Ishikawa (cell line): ENCODE data around the gene RNFT2.

Source experiments
- CEBPB ChIP-seq: IDR thresholded peaks from 2 replicates; pipeline ENCODE4 v1.6.1; 2012
- CREB1 ChIP-seq: IDR thresholded peaks from 2 replicates; pipeline ENCODE4 v1.6.1; 2012; ENCODE audit warnings: low read depth
- EGR1 ChIP-seq: IDR thresholded peaks from 2 replicates; pipeline ENCODE4 v1.6.1; 2012
- EP300 ChIP-seq: IDR thresholded peaks from 2 replicates; pipeline ENCODE4 v1.6.1; 2012; ENCODE audit warnings: borderline replicate concordance
- FOXM1 ChIP-seq: IDR thresholded peaks from 2 replicates; pipeline ENCODE4 v1.6.1; 2012; ENCODE audit warnings: low read depth, borderline replicate concordance
- MAX ChIP-seq: IDR thresholded peaks from 2 replicates; pipeline ENCODE4 v1.6.1; 2012
- NFIC ChIP-seq: IDR thresholded peaks from 2 replicates; pipeline ENCODE4 v1.6.1; 2012
- RAD21 ChIP-seq: IDR thresholded peaks from 2 replicates; pipeline ENCODE4 v1.6.1; 2012; ENCODE audit warnings: low read depth
- REST ChIP-seq: IDR thresholded peaks from 2 replicates; pipeline ENCODE4 v1.6.1; 2012; ENCODE audit warnings: low read depth, mild to moderate bottlenecking
- TAF1 ChIP-seq: IDR thresholded peaks from 2 replicates; pipeline ENCODE4 v1.6.1; 2012; ENCODE audit warnings: low read depth, mild to moderate bottlenecking
- TCF12 ChIP-seq: IDR thresholded peaks from 2 replicates; pipeline ENCODE4 v1.6.1; 2012; ENCODE audit warnings: low read depth
- TEAD4 ChIP-seq: IDR thresholded peaks from 2 replicates; pipeline ENCODE4 v1.6.1; 2012
- USF1 ChIP-seq: IDR thresholded peaks from 2 replicates; pipeline ENCODE4 v1.6.1; 2012
- YY1 ChIP-seq: IDR thresholded peaks from 2 replicates; pipeline ENCODE4 v1.6.1; 2012; ENCODE audit warnings: low read depth
- ZBTB7A ChIP-seq: IDR thresholded peaks from 2 replicates; pipeline ENCODE4 v1.6.1; 2012; ENCODE audit warnings: low read depth

Gene RNFT2

GRCh38 chr12:116691636-116692035 is 46.5 kb upstream of the RNFT2 start:
- TF ChIP-seq CREB1 = no peak
- TF ChIP-seq EP300 = no peak
- no peak for TF ChIP-seq ZBTB7A
- no peak for TF ChIP-seq YY1
- no peak for TF ChIP-seq FOXM1
- no peak for TF ChIP-seq MAX
- TF ChIP-seq REST = no peak
- no peak for TF ChIP-seq EGR1
- TF ChIP-seq USF1 = no peak
- no peak for TF ChIP-seq CEBPB
- no peak for TF ChIP-seq RAD21

GRCh38 chr12:116692605-116693004 is 45.5 kb upstream of the RNFT2 start:
- TF ChIP-seq ZBTB7A = no peak
- no peak for TF ChIP-seq EP300
- TF ChIP-seq RAD21 = no peak
- no peak for TF ChIP-seq CEBPB
- no peak for TF ChIP-seq CREB1

- TF ChIP-seq ZBTB7A (no peak), TEAD4 (no peak), EGR1 (no peak), TAF1 (no peak), EP300 (no peak), USF1 (no peak), YY1 (no peak), TCF12 (no peak), REST (no peak), FOXM1 (no peak), CEBPB (no peak), CREB1 (no peak), MAX (no peak), NFIC (no peak), RAD21 (no peak)
Observed at GRCh38 chr12:116693286-116694227, 44.6 kb upstream of the RNFT2 start.

- TF ChIP-seq USF1 (no peak), TAF1 (no peak), RAD21 (no peak), CEBPB (no peak), EGR1 (no peak), TEAD4 (no peak), TCF12 (no peak), CREB1 (no peak), REST (no peak), YY1 (no peak), EP300 (no peak), FOXM1 (no peak)
Observed at GRCh38 chr12:116694653-116695463, 43.3 kb upstream of the RNFT2 start.
